ENCODE data around the gene PRPSAP1.

DNA sequence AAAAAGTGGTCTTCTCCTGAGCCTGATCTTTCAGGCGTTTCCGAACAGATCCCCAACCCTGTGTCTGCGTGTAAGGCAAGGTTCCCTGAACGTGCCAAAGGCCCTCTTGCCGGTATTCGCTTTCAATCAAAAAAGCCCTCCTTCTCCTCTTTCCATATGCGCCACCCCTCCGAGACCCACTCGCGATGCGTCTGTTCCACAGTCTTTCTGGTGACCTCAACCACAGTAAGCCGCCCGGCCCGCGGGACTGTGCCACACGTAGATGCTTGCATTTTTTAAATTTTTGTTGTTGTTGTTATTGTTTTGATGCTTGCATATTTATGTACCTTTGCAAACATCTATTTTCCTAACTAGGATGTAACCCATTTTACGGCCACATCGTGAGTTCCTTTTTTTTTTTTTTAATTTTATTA, 607 bp upstream of the PRPSAP1 start:
- TF ChIP-seq, protein P1, sequence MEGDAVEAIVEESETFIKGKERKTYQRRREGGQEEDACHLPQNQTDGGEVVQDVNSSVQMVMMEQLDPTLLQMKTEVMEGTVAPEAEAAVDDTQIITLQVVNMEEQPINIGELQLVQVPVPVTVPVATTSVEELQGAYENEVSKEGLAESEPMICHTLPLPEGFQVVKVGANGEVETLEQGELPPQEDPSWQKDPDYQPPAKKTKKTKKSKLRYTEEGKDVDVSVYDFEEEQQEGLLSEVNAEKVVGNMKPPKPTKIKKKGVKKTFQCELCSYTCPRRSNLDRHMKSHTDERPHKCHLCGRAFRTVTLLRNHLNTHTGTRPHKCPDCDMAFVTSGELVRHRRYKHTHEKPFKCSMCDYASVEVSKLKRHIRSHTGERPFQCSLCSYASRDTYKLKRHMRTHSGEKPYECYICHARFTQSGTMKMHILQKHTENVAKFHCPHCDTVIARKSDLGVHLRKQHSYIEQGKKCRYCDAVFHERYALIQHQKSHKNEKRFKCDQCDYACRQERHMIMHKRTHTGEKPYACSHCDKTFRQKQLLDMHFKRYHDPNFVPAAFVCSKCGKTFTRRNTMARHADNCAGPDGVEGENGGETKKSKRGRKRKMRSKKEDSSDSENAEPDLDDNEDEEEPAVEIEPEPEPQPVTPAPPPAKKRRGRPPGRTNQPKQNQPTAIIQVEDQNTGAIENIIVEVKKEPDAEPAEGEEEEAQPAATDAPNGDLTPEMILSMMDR (IDR thresholded peaks at IDR 0.05 in 4 of 5, conservative IDR thresholded peaks at IDR 0.05 in 1 of 5): no peak
- no peak for TF ChIP-seq POLR2A (IDR thresholded peaks at IDR 0.05)
